ENCODE data around the gene RAPGEF4.
"Not testable (repeated sequence)": the region's sequence is repeated elsewhere in the genome, so short reads cannot be mapped to it uniquely, and the experiment has no call there.

RAPGEF4 gene

GRCh38 chr2:172774302-172774701 lies 38.7 kb downstream of the RAPGEF4 start:
- DNase-seq (ENCODE audit: low read depth in 3 of 3), result no peak

- DNase-seq (ENCODE audit: low read depth in 3 of 3), result no peak
Observed at GRCh38 chr2:172775319-172775718, 39.7 kb downstream of the RAPGEF4 start.

- DNase-seq (ENCODE audit: low read depth in 3 of 3), result no peak
Observed at GRCh38 chr2:172777431-172777830, 41.8 kb downstream of the RAPGEF4 start.

GRCh38 chr2:172782506-172783164 lies 47.0 kb downstream of the RAPGEF4 start:
- no peak for DNase-seq (ENCODE audit: low read depth in 3 of 3)

DNA sequence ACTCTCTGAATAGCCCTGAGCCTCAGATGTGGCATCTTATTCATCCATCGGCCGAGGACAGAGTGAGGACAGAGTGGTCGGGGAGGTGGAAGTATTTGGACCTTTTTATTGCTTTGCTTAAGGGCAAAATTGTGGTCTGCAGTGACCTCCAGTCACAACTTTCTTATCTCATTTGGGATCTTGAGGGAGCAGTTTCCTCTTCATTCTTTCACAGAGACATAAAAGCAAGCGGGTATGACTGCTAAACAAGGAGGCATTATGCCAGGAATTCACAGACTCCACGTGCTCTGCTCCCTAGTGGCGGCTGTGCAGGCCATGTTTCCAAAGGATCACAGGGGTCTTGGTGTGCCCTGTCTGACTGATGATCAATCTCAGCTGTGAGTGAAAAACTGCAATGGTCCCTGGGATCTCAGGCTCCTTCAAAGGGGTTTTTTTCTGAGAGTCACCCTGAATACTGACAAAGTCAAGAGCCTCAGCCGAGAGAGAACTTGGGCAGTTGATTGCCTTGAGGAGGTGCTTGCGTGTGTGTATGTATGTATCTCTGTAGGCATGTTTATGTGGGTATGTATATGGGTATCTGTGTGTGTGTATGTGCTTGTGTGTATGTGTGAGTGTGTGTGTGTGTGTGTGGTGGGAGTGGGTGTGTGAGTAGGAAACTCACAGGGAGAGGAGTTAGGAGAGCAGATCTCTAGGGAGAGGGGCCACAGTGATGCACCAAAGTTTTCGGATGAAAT lies 47.7 kb downstream of the RAPGEF4 start:
- DNase-seq (ENCODE audit: low read depth in 3 of 3), result no peak

DNA sequence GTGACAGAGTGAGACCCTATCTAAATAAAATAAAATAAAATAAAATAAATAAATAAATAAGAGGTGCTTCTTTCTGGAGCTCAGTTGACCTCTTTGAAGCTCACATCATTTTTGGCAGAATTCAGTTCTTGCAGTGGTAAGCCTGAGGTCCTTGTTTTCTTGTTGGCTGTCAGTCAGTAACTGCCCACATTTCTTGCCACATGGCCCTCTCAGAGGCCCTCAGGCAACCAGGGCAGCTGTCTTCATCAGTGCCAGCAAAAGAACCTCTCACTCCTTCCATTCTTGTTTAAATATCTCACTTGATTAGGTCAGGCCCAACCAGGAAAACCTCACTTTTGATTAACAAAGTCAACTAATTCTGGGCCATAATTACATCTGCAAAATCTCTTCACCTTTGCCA lies 53.2 kb downstream of the RAPGEF4 start:
- DNase-seq (ENCODE audit: low read depth in 3 of 3), result no peak

GRCh38 chr2:172790404-172790803 lies 54.8 kb downstream of the RAPGEF4 start:
- no peak for DNase-seq (ENCODE audit: low read depth in 3 of 3)

GRCh38 chr2:172791953-172792352 lies 56.3 kb downstream of the RAPGEF4 start:
- DNase-seq (ENCODE audit: low read depth in 3 of 3), result no peak

GRCh38 chr2:172792711-172793110 lies 57.1 kb downstream of the RAPGEF4 start:
- no peak for DNase-seq (ENCODE audit: low read depth in 3 of 3)

GRCh38 chr2:172803308-172803707 lies 67.7 kb downstream of the RAPGEF4 start:
- not testable (repeated sequence) for DNase-seq (ENCODE audit: low read depth in 3 of 3)

GRCh38 chr2:172804423-172804822 lies 68.8 kb downstream of the RAPGEF4 start:
- no peak for DNase-seq (ENCODE audit: low read depth in 3 of 3)

GRCh38 chr2:172806493-172806892 lies 70.8 kb downstream of the RAPGEF4 start:
- DNase-seq (ENCODE audit: low read depth in 3 of 3), result no peak

DNA sequence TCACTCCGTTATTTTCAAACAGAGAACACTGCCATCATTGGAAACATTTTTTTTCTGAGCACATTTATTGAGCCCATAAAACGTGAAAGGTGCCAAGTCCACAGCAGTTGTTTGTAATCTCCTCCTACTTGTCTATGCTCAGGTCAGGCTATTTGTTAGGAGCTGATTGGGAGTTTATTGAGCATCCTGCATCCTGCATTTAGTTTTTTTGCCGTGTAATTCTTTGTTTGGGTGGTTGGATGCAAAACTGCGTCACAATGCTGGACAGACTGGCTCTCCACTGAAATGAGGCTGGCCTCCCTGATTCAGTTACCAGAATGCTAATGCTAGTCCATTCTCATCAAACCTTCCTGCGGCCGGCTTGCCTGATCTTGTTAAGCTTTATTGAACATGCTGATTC lies 71.4 kb downstream of the RAPGEF4 start:
- no peak for DNase-seq (ENCODE audit: low read depth in 3 of 3)

DNA sequence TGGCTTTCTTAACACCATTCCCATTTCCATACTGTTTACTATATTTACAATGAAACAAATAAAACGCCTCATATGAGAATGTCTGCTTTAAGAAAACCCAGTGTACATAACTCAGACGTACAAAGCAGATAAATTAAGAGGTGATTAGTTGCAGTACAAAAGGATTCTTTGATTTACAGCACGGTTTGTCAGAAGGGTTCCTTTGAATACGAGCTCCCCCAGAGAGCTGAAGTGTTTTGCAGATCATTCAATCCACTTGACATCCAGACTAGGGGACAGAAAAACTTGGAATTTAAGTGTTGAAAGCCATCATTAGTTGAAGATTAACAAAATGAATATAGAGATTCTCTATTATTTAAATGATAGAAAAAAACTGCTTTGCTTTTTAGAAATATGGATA lies 72.5 kb downstream of the RAPGEF4 start:
- no peak for DNase-seq (ENCODE audit: low read depth in 3 of 3)

GRCh38 chr2:172811027-172811426 lies 75.4 kb downstream of the RAPGEF4 start:
- no peak for DNase-seq (ENCODE audit: low read depth in 3 of 3)

GRCh38 chr2:172812158-172812744 lies 76.6 kb downstream of the RAPGEF4 start:
- no peak for DNase-seq (ENCODE audit: low read depth in 3 of 3)

- no peak for DNase-seq (ENCODE audit: low read depth in 3 of 3)
Observed at GRCh38 chr2:172813314-172813888, 77.8 kb downstream of the RAPGEF4 start.

DNA sequence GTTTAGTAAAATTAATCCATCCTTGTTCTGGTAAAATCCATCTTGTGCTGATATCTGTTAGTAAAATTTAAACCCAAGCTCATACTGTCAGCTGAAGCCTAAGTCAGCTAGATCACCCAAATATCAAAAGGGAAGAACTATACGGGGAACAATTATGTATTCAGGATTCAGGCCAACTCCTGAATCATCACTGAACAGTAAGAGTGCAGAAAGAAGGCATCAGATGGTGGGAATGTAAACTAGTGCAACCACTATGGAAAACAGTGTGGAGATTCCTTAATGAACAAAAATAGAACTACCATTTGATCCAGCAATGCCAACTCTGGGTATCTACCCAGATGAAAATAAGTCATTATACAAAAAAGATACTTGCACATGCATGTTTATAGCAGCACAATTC lies 81.8 kb downstream of the RAPGEF4 start:
- no peak for DNase-seq (ENCODE audit: low read depth in 3 of 3)

DNA sequence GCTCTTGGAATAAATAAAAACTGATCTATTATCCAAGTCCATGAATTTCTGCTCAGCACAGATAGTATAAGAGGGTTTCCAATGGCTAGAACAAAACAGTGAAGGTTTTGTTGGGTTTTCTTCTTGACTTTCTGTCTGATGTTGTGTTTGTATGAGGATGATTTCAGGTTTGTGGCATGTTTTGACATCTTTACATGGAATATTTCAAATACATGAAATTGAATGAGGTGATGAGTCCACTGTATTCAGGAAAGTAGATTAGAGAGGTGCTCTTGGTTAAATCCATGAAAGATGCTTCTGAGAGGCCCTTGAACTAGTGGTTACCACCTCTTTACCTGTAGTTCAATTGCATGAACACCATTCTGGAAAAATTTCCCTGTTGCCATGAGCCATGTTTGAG lies 84.3 kb downstream of the RAPGEF4 start:
- no peak for DNase-seq (ENCODE audit: low read depth in 3 of 3)

GRCh38 chr2:172821370-172822338 lies 86.0 kb downstream of the RAPGEF4 start:
- DNase-seq (ENCODE audit: low read depth in 3 of 3), result no peak

DNA sequence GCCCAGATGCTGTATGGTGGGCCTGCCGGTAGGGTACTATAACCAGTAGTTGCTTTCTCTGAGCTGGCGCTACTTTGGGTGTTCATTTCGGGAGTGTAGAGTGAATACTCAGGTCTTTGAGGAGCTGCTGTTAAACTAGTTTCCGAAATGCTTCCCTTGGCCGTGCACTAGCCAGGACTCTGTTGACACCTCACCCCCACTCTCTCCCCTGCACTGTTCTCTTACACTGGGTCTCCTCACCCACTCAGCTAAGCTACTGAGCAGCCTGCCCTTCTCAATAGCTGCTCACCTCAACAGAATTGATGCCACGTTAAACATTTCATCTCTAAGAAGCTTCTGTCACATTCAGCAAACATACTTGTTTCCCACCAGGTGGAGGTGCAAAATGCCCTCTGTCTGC lies 86.9 kb downstream of the RAPGEF4 start:
- DNase-seq (ENCODE audit: low read depth in 3 of 3), result no peak

Measured in stimulated activated CD4-positive, alpha-beta T cell treated with anti-CD3 and anti-CD28 coated beads, TNF-alpha, amount 100 ng/mL, for 48 hours (primary cell).